Tongue (tissue), 2 donors: ENCODE results near the gene PLA2G4A. TPM values are rescaled to one million over a fixed set of nuclear protein-coding genes. Genes with fewer than 3 reads are reported as not detected.

ENCODE experiments used
- DNase-seq: peaks from one replicate; pipeline ENCODE4 v3.0.0-alpha.2; 2015
- total RNA-seq: library from RNA; depleted of rRNA; stranded (reverse); fragments of >200 nt; gene quantifications from one replicate; pipeline ENCODE4 v1.2.3, GENCODE V29; 2014

PLA2G4A gene
- total RNA-seq, 1 donor from 2014 or later, result 8.4 TPM

GRCh38 chr1:186978596-186979556, 150.1 kb downstream of the PLA2G4A start:
- DNase-seq, result no peak

- DNase-seq, result no peak
These were observed 151.7 kb downstream of the PLA2G4A start for GRCh38 chr1:186980400-186980799.

DNA sequence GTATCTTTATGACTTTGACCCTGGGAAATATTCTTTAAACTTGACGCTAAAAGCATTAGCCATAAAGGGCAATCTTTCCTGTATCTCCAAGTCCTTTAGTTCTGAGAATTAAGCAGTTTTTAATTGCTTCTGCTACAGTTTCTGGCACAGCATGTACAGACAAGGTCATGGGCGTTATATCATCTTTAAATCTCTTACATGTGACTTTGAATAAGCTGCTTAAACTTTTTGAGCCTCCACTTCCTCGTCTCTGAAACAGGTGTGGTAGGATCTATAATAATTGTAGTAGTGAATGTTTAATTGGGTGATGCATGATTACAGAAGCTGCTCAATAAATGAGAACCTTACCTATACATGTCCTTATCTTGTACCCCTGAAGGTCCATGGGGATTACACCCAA, 153.4 kb downstream of the PLA2G4A start:
- DNase-seq, result no peak

DNA sequence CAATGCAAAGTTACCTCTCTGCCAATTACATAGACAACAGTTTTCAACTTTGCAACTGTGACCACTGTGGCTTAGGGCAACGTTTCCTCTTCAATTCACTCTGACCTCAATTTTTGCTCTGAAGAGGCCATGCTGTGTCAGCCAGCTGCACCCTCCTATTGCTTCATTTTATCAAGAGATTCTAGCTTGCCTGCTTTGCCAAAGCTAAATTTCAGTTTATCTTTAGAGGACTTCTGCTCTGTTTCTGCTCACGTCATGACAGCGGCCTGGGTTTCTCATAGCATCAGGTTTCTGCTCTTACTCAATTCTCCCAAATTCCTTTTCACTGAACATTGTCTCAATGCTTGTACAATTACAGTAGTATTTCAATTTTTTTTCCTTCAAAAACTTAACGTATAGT, 154.6 kb downstream of the PLA2G4A start:
- peak; percentile 61 for DNase-seq

DNA sequence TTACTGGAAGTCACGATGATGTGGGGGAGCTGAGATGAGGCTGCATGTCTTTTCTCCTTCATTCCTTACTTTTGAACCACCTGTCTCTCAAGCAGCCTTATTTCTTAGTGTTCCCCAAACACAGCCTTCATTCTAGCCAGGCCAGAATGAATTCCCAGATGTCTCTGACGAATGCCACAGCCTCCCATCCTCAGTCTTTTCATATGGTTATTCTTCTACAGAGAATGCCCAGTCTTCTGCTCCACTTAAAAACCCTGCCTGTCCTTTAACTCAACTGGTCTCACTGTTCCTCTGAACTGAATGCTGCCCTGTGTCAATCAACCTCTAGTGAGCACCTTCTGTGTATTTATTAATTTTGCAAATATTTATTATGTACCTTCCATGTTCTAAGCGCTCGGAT, 156.2 kb downstream of the PLA2G4A start:
- DNase-seq, result no peak

- peak; percentile 83 for DNase-seq
These were observed 157.2 kb downstream of the PLA2G4A start for GRCh38 chr1:186985889-186986491.

DNA sequence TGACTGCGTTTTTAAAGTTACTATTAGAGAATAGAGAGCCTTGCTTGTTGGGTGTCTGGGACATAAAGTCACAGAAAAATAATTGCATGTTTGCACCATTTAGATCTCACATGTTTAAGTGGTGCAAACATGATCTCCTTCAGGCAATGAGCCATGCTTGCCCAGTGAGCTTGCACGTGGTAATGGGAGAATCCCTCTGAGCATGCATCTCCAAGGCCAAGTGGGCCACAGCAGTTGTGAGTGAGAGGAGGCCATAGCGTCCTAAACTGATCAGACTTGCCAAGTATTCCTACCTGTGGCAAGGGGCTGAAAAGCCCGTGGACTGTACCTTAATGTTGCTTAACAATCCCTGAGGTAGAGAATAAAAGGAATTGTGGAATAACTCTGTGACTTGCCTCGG, 158.3 kb downstream of the PLA2G4A start:
- DNase-seq, result no peak

- DNase-seq, result no peak
These were observed 159.0 kb downstream of the PLA2G4A start for GRCh38 chr1:186987769-186988168.

DNA sequence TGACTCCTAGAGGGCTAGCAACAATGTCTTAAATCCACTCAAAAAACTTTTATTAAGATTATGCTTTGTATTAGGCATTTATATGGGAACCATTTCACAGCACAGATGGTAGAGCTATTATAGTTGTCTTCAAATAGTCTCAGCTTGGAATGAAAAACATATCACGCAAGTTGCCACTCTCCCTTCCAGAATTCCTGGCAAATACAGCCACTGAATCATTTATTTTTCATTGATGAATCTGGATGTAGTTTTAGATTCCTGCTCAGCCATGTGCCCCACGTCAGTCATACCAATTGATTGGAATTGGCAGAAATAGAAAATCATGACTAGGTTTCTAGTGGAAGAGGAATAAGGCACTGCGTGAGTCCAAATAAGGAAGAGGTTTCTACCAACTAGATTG, 165.2 kb downstream of the PLA2G4A start:
- DNase-seq, result no peak

- DNase-seq, result no peak
These were observed 166.1 kb downstream of the PLA2G4A start for GRCh38 chr1:186994897-186995296.

- DNase-seq, result no peak
These were observed 168.1 kb downstream of the PLA2G4A start for GRCh38 chr1:186996816-186997215.

GRCh38 chr1:186997877-186998276, 169.1 kb downstream of the PLA2G4A start:
- DNase-seq, result no peak

DNA sequence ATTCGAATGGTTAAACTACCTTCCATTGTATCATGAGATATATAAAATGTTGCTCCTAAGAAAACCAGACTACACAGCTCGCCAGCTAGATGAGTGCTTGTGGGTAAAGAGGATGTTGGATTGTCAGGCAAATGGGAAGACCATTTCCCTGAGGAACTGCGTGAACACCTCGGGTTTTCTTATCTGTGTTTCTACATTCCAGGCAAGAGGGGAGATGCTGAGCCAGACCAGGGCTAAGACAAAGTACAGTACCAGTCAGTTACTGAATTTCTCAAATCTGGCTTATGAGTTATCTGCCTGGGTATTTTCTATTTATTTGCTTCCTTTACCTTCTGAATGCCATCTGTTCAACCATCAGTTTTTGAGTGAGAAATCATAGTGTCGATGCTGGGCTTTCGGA, 170.8 kb downstream of the PLA2G4A start:
- DNase-seq, result no peak

GRCh38 chr1:187001198-187001889, 172.6 kb downstream of the PLA2G4A start:
- no peak for DNase-seq

GRCh38 chr1:187003353-187003752, 174.6 kb downstream of the PLA2G4A start:
- no peak for DNase-seq

DNA sequence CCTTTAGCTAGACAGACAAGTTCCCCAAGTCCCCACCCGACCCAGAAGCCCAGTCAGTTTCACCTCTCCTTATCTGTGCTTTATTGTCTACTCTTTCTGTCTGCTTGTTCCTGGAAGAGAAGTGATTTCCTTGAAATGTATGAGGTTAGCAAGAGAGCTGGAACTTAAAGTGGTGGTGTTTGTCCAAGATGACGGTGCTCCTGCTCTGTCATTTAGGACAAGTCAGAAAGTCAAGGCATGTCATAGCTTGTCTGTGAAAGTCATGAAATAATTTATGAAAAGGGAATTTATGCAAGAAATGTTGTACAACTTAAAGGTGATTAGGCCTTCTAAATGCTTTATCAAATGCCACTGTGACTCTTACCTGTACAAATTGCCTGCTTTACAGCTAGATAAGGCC, 178.1 kb downstream of the PLA2G4A start:
- no peak for DNase-seq

DNA sequence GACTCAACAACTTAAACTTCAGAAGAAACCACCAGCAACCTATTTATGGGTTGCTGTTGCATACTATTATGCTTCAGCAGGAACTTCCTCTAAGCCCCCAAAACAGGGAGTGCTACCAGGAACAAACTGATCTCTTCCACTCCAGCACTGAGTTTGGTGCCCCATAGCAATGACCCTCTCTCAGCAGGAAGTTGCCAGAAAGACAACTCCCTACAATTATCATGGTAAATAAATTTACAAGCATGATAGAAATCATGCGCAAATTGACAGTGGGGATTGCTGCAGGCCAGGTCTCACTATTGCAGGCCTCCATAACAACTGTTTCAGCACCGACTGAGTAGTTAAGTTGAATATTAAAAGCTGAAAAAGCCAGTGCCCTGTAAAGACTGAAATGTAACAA, 180.6 kb downstream of the PLA2G4A start:
- no peak for DNase-seq

GRCh38 chr1:187010571-187011309, 182.0 kb downstream of the PLA2G4A start:
- no peak for DNase-seq

DNA sequence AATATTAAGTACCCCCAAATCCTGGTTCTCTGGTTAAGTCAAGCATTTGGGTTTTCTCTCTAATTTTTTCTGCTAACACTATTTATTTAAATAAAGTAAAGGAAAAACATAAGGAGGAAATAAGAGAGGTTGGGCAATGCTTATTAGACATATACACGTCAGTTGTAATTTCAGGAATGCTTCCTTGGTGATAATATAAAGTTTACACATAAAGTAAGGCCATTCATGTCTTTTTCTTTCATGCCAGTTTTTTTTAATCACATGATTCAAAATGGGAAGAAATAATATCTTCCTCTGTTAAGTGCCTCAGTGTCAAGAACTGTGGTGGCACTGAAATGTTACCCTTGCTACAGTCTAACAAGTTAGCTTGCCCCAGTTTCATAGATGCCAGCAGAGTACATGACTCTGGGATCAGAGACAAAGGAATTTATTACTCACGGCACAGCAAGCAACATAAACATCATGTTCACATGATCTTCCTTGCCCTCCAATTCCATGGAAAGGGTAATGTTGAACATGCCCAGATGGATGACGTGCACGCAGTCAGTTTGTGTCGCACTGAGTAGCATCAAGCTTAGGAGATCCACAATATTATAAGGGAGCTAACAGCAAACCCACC, 184.9 kb downstream of the PLA2G4A start:
- no peak for DNase-seq

- DNase-seq, result no peak
These were observed 189.5 kb downstream of the PLA2G4A start for GRCh38 chr1:187018291-187018690.

DNA sequence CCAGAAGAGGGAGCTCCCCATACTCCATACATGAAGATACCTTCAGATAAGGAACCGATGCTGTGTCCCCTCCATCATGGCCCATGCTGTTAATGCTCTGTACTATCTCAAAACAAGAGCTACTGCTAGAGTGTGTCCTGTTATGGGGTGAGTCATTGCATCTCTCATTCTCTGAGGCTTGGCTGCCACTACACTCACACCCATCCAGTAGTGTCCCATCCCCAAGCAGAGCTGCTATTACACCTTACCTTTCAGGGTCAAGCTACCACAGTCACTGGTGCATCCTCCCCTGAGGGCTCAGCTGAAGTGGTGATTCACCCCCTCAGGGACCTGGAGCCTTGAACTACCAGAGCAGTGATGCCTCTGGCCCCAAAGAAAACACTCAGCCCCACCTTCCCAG, 198.5 kb downstream of the PLA2G4A start:
- DNase-seq, result no peak
